Neural progenitor cell (in vitro differentiated cells): ENCODE measurements around the gene CCDC158. TPM values are rescaled to one million over a fixed set of nuclear protein-coding genes. Genes with fewer than 3 reads are reported as not detected.
"Not testable (repeated sequence)": the region's sequence is repeated elsewhere in the genome, so short reads cannot be mapped to it uniquely, and the experiment has no call there.

Source experiments
- DNase-seq: peaks from one replicate; pipeline ENCODE4 v3.0.0-alpha.2; 2016; ENCODE audit warnings: low spot score
- H2AFZ ChIP-seq: fragments of 200-600 bp; sonication (generic); replicated peaks from 2 replicates; pipeline ENCODE4 v1.6.1; 2016; ENCODE audit warnings: antibody characterized with exemption
- H3F3A ChIP-seq: fragments of 200-600 bp; sonication (generic); 2 replicates; pipeline ENCODE4 v1.6.1; 2016; ENCODE audit warnings: antibody characterized with exemption, low read depth
- H3K27ac ChIP-seq: fragments of 200-600 bp; sonication (generic); 2 replicates; pipeline ENCODE4 v1.5.1; 2016; ENCODE audit warnings: mild to moderate bottlenecking
- H3K27me3 ChIP-seq: fragments of 200-600 bp; sonication (generic); 2 replicates; pipeline ENCODE4 v1.6.1; 2016; ENCODE audit warnings: mild to moderate bottlenecking, moderate library complexity
- H3K36me3 ChIP-seq: fragments of 200-600 bp; sonication (generic); 2 replicates; pipeline ENCODE4 v1.5.1; 2016
- H3K4me1 ChIP-seq: fragments of 200-600 bp; sonication (generic); 2 replicates; pipeline ENCODE4 v1.6.1; 2016; ENCODE audit warnings: mixed run types
- H3K4me2 ChIP-seq: fragments of 200-600 bp; sonication (generic); 2 replicates; pipeline ENCODE4 v1.6.1; 2016
- H3K4me3 ChIP-seq: fragments of 200-600 bp; sonication (generic); 2 replicates; pipeline ENCODE4 v1.5.1; 2016
- H3K79me2 ChIP-seq: fragments of 200-600 bp; sonication (generic); 2 replicates; pipeline ENCODE4 v1.6.1; 2016; ENCODE audit warnings: low read depth
- H3K9ac ChIP-seq: fragments of 200-600 bp; sonication (generic); 2 replicates; pipeline ENCODE4 v1.6.1; 2016
- H3K9me3 ChIP-seq: fragments of 200-600 bp; sonication (generic); 2 replicates; pipeline ENCODE4 v1.5.1; 2016; ENCODE audit warnings: low read depth
- H4K20me1 ChIP-seq: fragments of 200-600 bp; sonication (generic); 2 replicates; pipeline ENCODE4 v1.6.1; 2016; ENCODE audit warnings: low read depth
- H3K27ac Mint-ChIP-seq: 3 replicates; pipeline ENCODE4 v1.8.0; 2021; ENCODE audit warnings: mixed read lengths
- H3K27me3 Mint-ChIP-seq: 2 replicates; pipeline ENCODE4 v1.8.0; 2022; ENCODE audit warnings: low read depth, mild to moderate bottlenecking, inconsistent platforms, moderate library complexity, mixed read lengths; ENCODE audit not compliant: insufficient read depth
- H3K36me3 Mint-ChIP-seq: 3 replicates; pipeline ENCODE4 v1.8.0; 2021; ENCODE audit warnings: mixed read lengths
- H3K4me1 Mint-ChIP-seq: 3 replicates; pipeline ENCODE4 v1.8.0; 2021; ENCODE audit warnings: mixed read lengths
- H3K4me3 Mint-ChIP-seq: 3 replicates; pipeline ENCODE4 v1.8.0; 2021; ENCODE audit warnings: mild to moderate bottlenecking, moderate library complexity, mixed read lengths
- H3K9me3 Mint-ChIP-seq: 3 replicates; pipeline ENCODE4 v1.8.0; 2020; ENCODE audit warnings: mixed read lengths
- CTCF ChIP-seq: fragments of 200-600 bp; sonication (generic); IDR thresholded peaks from 2 replicates; pipeline ENCODE4 v1.5.1; 2017; ENCODE audit warnings: antibody characterized with exemption, mild to moderate bottlenecking
- EZH2 ChIP-seq: fragments of 200-600 bp; sonication (generic); IDR thresholded peaks from 2 replicates; pipeline ENCODE4 v1.6.1; 2017; ENCODE audit warnings: antibody characterized with exemption, mild to moderate bottlenecking, moderate library complexity
- EZH2phosphoT487 ChIP-seq: fragments of 200-600 bp; sonication (generic); IDR thresholded peaks from 2 replicates; pipeline ENCODE4 v1.6.1; 2017; ENCODE audit warnings: antibody characterized with exemption
- total RNA-seq: library from RNA; depleted of rRNA; stranded (reverse); fragments of >200 nt; gene quantifications from 2 replicates; pipeline ENCODE4 v1.2.3, GENCODE V29; 2015; ENCODE audit warnings: low replicate concordance

The CCDC158 gene
- total RNA-seq, 1 donor from 2014 or later = not detected

- Histone ChIP-seq H4K20me1 (no peaks in the 10 kb centered on the region), H3K27me3 (no peaks in the 10 kb centered on the region), H3K79me2 (no peaks in the 10 kb centered on the region), H2AFZ (no peak overlapping the region), H3K36me3 (no peaks in the 10 kb centered on the region), H3K4me1 (no peaks in the 10 kb centered on the region), H3K4me2 (no peak overlapping the region), H3K9ac (no peak overlapping the region), H3K9me3 (no peaks in the 10 kb centered on the region), H3F3A (no peaks in the 10 kb centered on the region), H3K27ac (no peak overlapping the region), H3K4me3 (no peak overlapping the region)
- Mint-ChIP-seq H3K27me3 (peaks cover 5% of the 10 kb centered on the region), H3K4me1 (no peaks in the 10 kb centered on the region), H3K4me3 (no peak overlapping the region), H3K27ac (no peak overlapping the region), H3K36me3 (no peaks in the 10 kb centered on the region), H3K9me3 (peaks cover 25% of the 10 kb centered on the region)
- no peak for TF ChIP-seq EZH2phosphoT487
- no peak for TF ChIP-seq EZH2
- no peak for TF ChIP-seq CTCF
- DNase-seq = no peak
These were observed 59.1 kb downstream of the CCDC158 start for GRCh38 chr4:76361689-76362412.

GRCh38 chr4:76359881-76360466 is 61.0 kb downstream of the CCDC158 start:
- not testable (repeated sequence) for H3K9me3 ChIP-seq, H3K36me3 ChIP-seq, H3K27ac Mint-ChIP-seq, H3K9ac ChIP-seq, H3K27me3 ChIP-seq, H3K36me3 Mint-ChIP-seq, H3K4me3 Mint-ChIP-seq, H3K4me2 ChIP-seq, H3F3A ChIP-seq, H3K27me3 Mint-ChIP-seq, DNase-seq, H3K4me1 Mint-ChIP-seq, H3K79me2 ChIP-seq, H4K20me1 ChIP-seq, H3K4me1 ChIP-seq, H3K27ac ChIP-seq, H3K4me3 ChIP-seq, H2AFZ ChIP-seq
- peaks cover 25% of the 10 kb centered on the region for H3K9me3 Mint-ChIP-seq

- Histone ChIP-seq H3K27ac (no peak overlapping the region), H3K36me3 (no peaks in the 10 kb centered on the region), H3K4me3 (no peak overlapping the region), H3K4me2 (no peak overlapping the region), H3K9ac (no peak overlapping the region), H3F3A (no peaks in the 10 kb centered on the region), H3K9me3 (no peaks in the 10 kb centered on the region), H3K27me3 (no peaks in the 10 kb centered on the region), H4K20me1 (no peaks in the 10 kb centered on the region), H3K4me1 (no peaks in the 10 kb centered on the region), H2AFZ (no peak overlapping the region), H3K79me2 (no peaks in the 10 kb centered on the region)
- TF ChIP-seq CTCF (no peak), EZH2 (no peak), EZH2phosphoT487 (no peak)
- H3K4me3 Mint-ChIP-seq = no peak overlapping the region
- no peak for DNase-seq
- H3K9me3 Mint-ChIP-seq = peaks cover 25% of the 10 kb centered on the region
- peaks cover 3% of the 10 kb centered on the region for H3K27me3 Mint-ChIP-seq
- H3K27ac Mint-ChIP-seq = no peak overlapping the region
- H3K4me1 Mint-ChIP-seq = no peaks in the 10 kb centered on the region
- H3K36me3 Mint-ChIP-seq = no peaks in the 10 kb centered on the region
These were observed 63.0 kb downstream of the CCDC158 start for GRCh38 chr4:76357981-76358380.
